Measurements from ENCODE around the gene APOL1.

APOL1 gene

DNA sequence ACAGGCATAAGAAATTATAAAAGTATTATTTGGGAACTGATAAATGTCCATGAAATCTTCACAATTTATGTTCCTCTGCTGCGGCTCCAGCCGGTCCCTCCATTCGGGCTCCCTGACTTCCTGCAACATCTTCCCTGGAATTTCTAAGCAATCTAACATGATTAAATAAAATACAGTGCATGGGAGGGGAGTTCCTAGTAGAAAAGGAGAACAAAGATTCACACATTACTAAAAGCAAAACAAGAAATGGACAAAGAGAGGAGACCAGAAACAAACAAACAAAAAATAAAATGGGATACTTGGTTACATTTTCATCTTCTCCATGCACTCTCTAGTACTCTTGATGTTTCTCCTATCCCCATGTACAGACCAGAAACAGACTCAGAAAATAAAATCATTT, 42.7 kb upstream of the APOL1 start:
- no peaks in the 10 kb centered on the region for H3K36me3 ChIP-seq (ENCODE audit: insufficient read depth, low read length)
- H3K4me3 ChIP-seq (ENCODE audit: low read depth in 1 of 2, low read length in 2 of 2), result no peak overlapping the region
- peaks cover 12% of the 10 kb centered on the region for H3K4me1 ChIP-seq (ENCODE audit: insufficient read depth, low read length)
- no peak overlapping the region for H3K9ac ChIP-seq (ENCODE audit: low read depth, low read length)
- H3K27ac ChIP-seq (ENCODE audit: low read length), result no peak overlapping the region
- H3K79me2 ChIP-seq (ENCODE audit: insufficient read depth, low read length), result no peaks in the 10 kb centered on the region
- DNase-seq (no peak), ATAC-seq (ENCODE audit: insufficient read depth, low read depth) (no peak)
- no peaks in the 10 kb centered on the region; the same call in 1 of the 2 replicates for H4K20me1 ChIP-seq (ENCODE audit: insufficient read depth, low read length)
- no peaks in the 10 kb centered on the region for H3K27me3 ChIP-seq (ENCODE audit: insufficient read depth, low read length, poor library complexity)
- no peak for TF ChIP-seq EZH2 (IDR thresholded peaks at IDR 0.05; ENCODE audit: borderline replicate concordance, low read depth, low read length, severe bottlenecking)
- TF ChIP-seq, protein P1, sequence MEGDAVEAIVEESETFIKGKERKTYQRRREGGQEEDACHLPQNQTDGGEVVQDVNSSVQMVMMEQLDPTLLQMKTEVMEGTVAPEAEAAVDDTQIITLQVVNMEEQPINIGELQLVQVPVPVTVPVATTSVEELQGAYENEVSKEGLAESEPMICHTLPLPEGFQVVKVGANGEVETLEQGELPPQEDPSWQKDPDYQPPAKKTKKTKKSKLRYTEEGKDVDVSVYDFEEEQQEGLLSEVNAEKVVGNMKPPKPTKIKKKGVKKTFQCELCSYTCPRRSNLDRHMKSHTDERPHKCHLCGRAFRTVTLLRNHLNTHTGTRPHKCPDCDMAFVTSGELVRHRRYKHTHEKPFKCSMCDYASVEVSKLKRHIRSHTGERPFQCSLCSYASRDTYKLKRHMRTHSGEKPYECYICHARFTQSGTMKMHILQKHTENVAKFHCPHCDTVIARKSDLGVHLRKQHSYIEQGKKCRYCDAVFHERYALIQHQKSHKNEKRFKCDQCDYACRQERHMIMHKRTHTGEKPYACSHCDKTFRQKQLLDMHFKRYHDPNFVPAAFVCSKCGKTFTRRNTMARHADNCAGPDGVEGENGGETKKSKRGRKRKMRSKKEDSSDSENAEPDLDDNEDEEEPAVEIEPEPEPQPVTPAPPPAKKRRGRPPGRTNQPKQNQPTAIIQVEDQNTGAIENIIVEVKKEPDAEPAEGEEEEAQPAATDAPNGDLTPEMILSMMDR (IDR thresholded peaks at IDR 0.05; ENCODE audit: borderline replicate concordance, extremely low read depth, low read length, poor library complexity, severe bottlenecking), result no peak
- no peaks in the 10 kb centered on the region for H3K9me3 ChIP-seq (ENCODE audit: insufficient read depth, low read length, severe bottlenecking)
- no peak overlapping the region for H3K4me2 ChIP-seq (ENCODE audit: insufficient read depth, low read length)
- H2AFZ ChIP-seq (ENCODE audit: low read depth, low read length), result no peak overlapping the region

DNA sequence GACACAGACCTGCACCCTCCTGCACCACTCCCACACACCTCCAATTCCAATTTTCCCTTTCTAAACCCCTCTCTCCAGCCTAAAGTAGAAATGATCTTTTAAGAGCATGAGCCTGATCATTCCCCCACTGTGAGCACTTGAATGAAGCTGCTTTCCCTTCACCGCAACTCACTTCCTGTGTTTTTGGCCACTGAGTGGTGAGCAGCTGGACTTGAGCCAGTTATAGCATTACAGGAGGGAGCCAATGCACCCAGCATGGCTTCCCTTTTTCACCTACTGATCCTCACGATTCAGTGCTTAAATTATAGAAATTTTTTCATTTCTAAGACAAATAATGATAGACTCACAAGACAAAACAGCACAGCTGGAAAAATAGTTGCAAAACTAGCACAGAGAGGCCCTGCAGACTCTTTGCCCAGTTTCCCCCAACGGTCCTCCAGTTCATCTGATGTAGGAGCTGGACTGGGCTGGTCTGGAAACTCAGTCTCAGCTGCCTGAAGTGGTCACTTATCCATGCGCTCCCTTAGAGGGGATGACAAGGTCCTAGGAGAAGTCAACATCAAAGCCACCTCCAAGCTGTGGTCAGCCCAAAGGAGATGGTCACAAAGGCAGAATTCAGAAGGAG, 41.6 kb upstream of the APOL1 start:
- no peaks in the 10 kb centered on the region; the same call in 1 of the 2 replicates for H4K20me1 ChIP-seq (ENCODE audit: insufficient read depth, low read length)
- H2AFZ ChIP-seq (ENCODE audit: low read depth, low read length), result no peak overlapping the region
- H3K27me3 ChIP-seq (ENCODE audit: insufficient read depth, low read length, poor library complexity), result no peaks in the 10 kb centered on the region
- H3K4me3 ChIP-seq (ENCODE audit: low read depth in 1 of 2, low read length in 2 of 2), result no peak overlapping the region
- DNase-seq, result no peak
- TF ChIP-seq EZH2 (IDR thresholded peaks at IDR 0.05; ENCODE audit: borderline replicate concordance, low read depth, low read length, severe bottlenecking), result no peak
- TF ChIP-seq, protein P1 (IDR thresholded peaks at IDR 0.05; ENCODE audit: borderline replicate concordance, extremely low read depth, low read length, poor library complexity, severe bottlenecking), result no peak
- no peaks in the 10 kb centered on the region for H3K79me2 ChIP-seq (ENCODE audit: insufficient read depth, low read length)
- H3K4me1 ChIP-seq (ENCODE audit: insufficient read depth, low read length), result peaks cover 12% of the 10 kb centered on the region
- no peak overlapping the region for H3K27ac ChIP-seq (ENCODE audit: low read length)
- H3K36me3 ChIP-seq (ENCODE audit: insufficient read depth, low read length), result no peaks in the 10 kb centered on the region
- ATAC-seq (ENCODE audit: insufficient read depth, low read depth), result peak; percentile 39; the same call in 1 of the 3 replicates
- no peak overlapping the region for H3K9ac ChIP-seq (ENCODE audit: low read depth, low read length)
- H3K9me3 ChIP-seq (ENCODE audit: insufficient read depth, low read length, severe bottlenecking), result no peaks in the 10 kb centered on the region
- no peak overlapping the region for H3K4me2 ChIP-seq (ENCODE audit: insufficient read depth, low read length)

DNA sequence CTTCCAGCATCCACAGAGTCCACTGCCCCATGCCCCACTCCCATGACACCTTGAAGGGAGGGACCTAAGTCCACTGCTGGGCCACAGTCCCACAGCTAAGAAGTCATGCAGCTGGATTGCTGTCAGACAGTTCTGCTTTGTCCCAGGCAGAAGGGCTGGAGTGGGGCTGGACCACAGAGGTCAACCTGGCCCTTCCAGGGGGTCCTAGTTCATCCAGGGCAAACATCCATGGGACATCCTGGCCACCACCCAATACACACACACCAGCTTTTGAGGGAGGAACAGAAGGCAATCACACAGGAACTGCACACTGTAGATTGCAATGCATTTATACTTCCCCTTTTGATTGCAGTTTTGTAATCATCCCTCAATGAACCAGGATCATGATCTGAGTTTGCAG, 40.0 kb upstream of the APOL1 start:
- H4K20me1 ChIP-seq (ENCODE audit: insufficient read depth, low read length), result no peaks in the 10 kb centered on the region; the same call in 1 of the 2 replicates
- no peak overlapping the region for H3K4me3 ChIP-seq (ENCODE audit: low read depth in 1 of 2, low read length in 2 of 2)
- no peak overlapping the region for H3K27ac ChIP-seq (ENCODE audit: low read length)
- ATAC-seq (ENCODE audit: insufficient read depth, low read depth) (no peak), DNase-seq (no peak)
- no peaks in the 10 kb centered on the region for H3K9me3 ChIP-seq (ENCODE audit: insufficient read depth, low read length, severe bottlenecking)
- H3K79me2 ChIP-seq (ENCODE audit: insufficient read depth, low read length), result no peaks in the 10 kb centered on the region
- H3K36me3 ChIP-seq (ENCODE audit: insufficient read depth, low read length), result no peaks in the 10 kb centered on the region
- peaks cover 12% of the 10 kb centered on the region for H3K4me1 ChIP-seq (ENCODE audit: insufficient read depth, low read length)
- TF ChIP-seq, protein P1 (IDR thresholded peaks at IDR 0.05; ENCODE audit: borderline replicate concordance, extremely low read depth, low read length, poor library complexity, severe bottlenecking), result no peak
- TF ChIP-seq EZH2 (IDR thresholded peaks at IDR 0.05; ENCODE audit: borderline replicate concordance, low read depth, low read length, severe bottlenecking), result no peak
- H3K9ac ChIP-seq (ENCODE audit: low read depth, low read length), result no peak overlapping the region
- no peak overlapping the region for H2AFZ ChIP-seq (ENCODE audit: low read depth, low read length)
- H3K4me2 ChIP-seq (ENCODE audit: insufficient read depth, low read length), result no peak overlapping the region
- H3K27me3 ChIP-seq (ENCODE audit: insufficient read depth, low read length, poor library complexity), result no peaks in the 10 kb centered on the region
